ENCODE results near the gene DIAPH1.

DNA sequence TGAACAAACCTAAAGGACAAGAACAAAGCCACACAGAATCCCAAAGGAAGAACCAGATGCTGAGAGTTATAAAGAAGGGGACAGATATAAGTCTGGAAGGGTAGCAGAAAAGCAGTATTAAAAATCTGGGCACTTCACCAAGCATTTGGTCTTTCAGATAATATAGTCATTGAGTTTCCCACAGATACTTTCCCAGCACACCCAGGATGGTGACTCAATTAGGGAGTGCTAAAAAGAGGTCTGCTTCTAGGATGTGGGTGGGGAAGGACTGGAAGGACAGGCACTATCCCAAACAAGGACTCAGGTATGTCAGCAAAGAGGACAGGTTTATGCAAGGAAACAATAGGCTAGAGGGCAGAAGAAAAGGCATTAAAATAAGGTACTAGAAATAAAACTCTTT lies 59.3 kb downstream of the DIAPH1 start:
- TF ChIP-seq POLR2A (IDR thresholded peaks at IDR 0.05) (no peak), POLR2AphosphoS5 (IDR thresholded peaks at IDR 0.05) (peak; percentile 24)
- TF ChIP-seq, protein P1, sequence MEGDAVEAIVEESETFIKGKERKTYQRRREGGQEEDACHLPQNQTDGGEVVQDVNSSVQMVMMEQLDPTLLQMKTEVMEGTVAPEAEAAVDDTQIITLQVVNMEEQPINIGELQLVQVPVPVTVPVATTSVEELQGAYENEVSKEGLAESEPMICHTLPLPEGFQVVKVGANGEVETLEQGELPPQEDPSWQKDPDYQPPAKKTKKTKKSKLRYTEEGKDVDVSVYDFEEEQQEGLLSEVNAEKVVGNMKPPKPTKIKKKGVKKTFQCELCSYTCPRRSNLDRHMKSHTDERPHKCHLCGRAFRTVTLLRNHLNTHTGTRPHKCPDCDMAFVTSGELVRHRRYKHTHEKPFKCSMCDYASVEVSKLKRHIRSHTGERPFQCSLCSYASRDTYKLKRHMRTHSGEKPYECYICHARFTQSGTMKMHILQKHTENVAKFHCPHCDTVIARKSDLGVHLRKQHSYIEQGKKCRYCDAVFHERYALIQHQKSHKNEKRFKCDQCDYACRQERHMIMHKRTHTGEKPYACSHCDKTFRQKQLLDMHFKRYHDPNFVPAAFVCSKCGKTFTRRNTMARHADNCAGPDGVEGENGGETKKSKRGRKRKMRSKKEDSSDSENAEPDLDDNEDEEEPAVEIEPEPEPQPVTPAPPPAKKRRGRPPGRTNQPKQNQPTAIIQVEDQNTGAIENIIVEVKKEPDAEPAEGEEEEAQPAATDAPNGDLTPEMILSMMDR (IDR thresholded peaks at IDR 0.05): no peak

All from prostate gland (tissue), 2 donors.